Heart left ventricle (tissue), 13 donors: Measurements from ENCODE around the gene FAM111A.

Source experiments
- POLR2A ChIP-seq, 2 donors: fragments of 450-650 bp; IDR thresholded peaks; one replicate each; pipeline ENCODE4 v1.6.1; 2017; ENCODE audit warnings: antibody characterized with exemption in 2 of 2, mild to moderate bottlenecking in 2 of 2, moderate library complexity in 2 of 2
- TF ChIP-seq, protein P1 (sequence below), 12 donors: fragments of 200-600 bp; sonication (generic) in 4 of 12; IDR thresholded peaks; one replicate each; pipeline versions ENCODE4 v1.5.0 to v1.8.0; 2018 to 2022; ENCODE audit warnings: antibody characterized with exemption in 12 of 12, mild to moderate bottlenecking in 5 of 12
- donor health status: ischemic (EF 13 %, LVEDD 7.1; RV severe dilation, severe dysfunction).
- donor health status: DM: no; HTN: yes; CAD: no.
- donor health status: DM: no; HTN: no; CAD: no.
- donor health status: ischemic (EF 25% LVEDD 6.9; RV normal size, moderate dysfunction).
- donor health status: ischemic (EF 25% LVEDD 5.7; RV mildly dilated, moderate dysfunction).
- donor health status: ischemic (EF 35%, LVEDD 5.7; RV mildly dilated, moderate dysfunction).
- donor health status: nonischemic (EF 11% LVEDD 7.7; RV severe dilation, severe dysfunction).
- donor health status: DM: yes; HTN: yes; CAD: no.
- donor health status: PGD.
- donor health status: ischemic (EF 29% LVEDD 5.4; RV normal size, mild dysfunction).
- donor health status: nonischemic (EF 23%, LVEDD 6.1; RV moderate dilation, normal function).

DNA sequence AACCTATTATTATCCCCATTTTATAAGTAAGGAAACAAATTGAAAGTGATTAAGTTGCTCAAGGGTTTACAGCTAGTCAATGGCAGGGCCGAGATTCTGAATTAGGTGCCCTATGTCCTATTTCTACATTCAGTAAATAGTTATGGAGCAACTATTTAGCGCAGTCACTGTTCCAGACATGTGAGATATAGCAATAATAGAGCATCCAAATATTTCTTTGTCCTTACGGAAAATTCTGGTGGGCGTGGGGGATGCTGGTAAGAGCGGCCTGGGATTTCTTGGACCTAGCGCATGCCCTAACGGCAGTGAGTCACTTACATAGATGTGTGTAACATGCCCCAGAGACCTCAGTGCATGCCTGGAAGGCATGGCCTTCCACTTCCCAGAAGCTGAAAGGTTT, 33.7 kb downstream of the FAM111A start:
- TF ChIP-seq, protein P1, sequence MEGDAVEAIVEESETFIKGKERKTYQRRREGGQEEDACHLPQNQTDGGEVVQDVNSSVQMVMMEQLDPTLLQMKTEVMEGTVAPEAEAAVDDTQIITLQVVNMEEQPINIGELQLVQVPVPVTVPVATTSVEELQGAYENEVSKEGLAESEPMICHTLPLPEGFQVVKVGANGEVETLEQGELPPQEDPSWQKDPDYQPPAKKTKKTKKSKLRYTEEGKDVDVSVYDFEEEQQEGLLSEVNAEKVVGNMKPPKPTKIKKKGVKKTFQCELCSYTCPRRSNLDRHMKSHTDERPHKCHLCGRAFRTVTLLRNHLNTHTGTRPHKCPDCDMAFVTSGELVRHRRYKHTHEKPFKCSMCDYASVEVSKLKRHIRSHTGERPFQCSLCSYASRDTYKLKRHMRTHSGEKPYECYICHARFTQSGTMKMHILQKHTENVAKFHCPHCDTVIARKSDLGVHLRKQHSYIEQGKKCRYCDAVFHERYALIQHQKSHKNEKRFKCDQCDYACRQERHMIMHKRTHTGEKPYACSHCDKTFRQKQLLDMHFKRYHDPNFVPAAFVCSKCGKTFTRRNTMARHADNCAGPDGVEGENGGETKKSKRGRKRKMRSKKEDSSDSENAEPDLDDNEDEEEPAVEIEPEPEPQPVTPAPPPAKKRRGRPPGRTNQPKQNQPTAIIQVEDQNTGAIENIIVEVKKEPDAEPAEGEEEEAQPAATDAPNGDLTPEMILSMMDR (IDR thresholded peaks at IDR 0.05), result no peak
- TF ChIP-seq POLR2A (IDR thresholded peaks at IDR 0.05), result no peak
